A549 (cell line): Measurements from ENCODE around the gene CHMP3. TPM values are rescaled to one million over a fixed set of nuclear protein-coding genes. Genes with fewer than 3 reads are reported as not detected.

Experiments
- ATAC-seq, 2 experiments: fragments of 200-7000 bp in 1 of 2; fragments of >200 bp in 1 of 2; cut with Nextera tagmentation in 1 of 2; cut with Tn5 transposase in 1 of 2; 3 replicates each; pipeline versions ENCODE4 v1.8.0 to v1.9.1; 2018 to 2020; ENCODE audit warnings: mild to moderate bottlenecking in 1 of 2, moderate library complexity in 1 of 2
- CTCF ChIA-PET: fragments of 300-600 bp; sonication (Branson Sonifier 250); formaldehyde crosslinking; extraction: SDS; loops from one replicate; lab custom pipeline; 2021; ENCODE audit warnings: antibody characterized with exemption, inconsistent platforms; lab: Yijun Ruan, JAX
- POLR2A ChIA-PET: fragments of 350-600 bp; formaldehyde crosslinking; extraction: SDS; loops from one replicate; lab custom pipeline; 2021; ENCODE audit warnings: antibody characterized with exemption, inconsistent platforms; lab: Yijun Ruan, JAX
- DNase-seq, 2 experiments: peaks; one replicate each; pipeline versions ENCODE4 v3.0.0 to v3.0.0-alpha.2; 2011 to 2016; ENCODE audit warnings: low read depth in 1 of 2, low spot score in 1 of 2
- FAIRE-seq: peaks from 2 replicates; lab custom pipeline; 2011; peaks lifted over from hg19 to GRCh38; lab: Jason Lieb, UNC
- H3K27ac ChIP-seq, 2 experiments: fragments of >200 bp; sonication (Bioruptor Twin); formaldehyde crosslinking; 3 replicates each; pipeline ENCODE4 v1.5.1; 2016 to 2017
- H3K4me1 ChIP-seq: fragments of >200 bp; sonication (Bioruptor Twin); formaldehyde crosslinking; 3 replicates; pipeline ENCODE4 v1.6.1; 2016
- H3K4me2 ChIP-seq: fragments of >200 bp; sonication (Bioruptor Twin); formaldehyde crosslinking; 3 replicates; pipeline ENCODE4 v1.6.1; 2016
- H3K4me3 ChIP-seq: fragments of >200 bp; sonication (Bioruptor Twin); formaldehyde crosslinking; 3 replicates; pipeline ENCODE4 v1.5.1; 2016
- H3K9me3 ChIP-seq: fragments of >200 bp; sonication (Bioruptor Twin); formaldehyde crosslinking; 3 replicates; pipeline ENCODE4 v1.6.1; 2016
- CBX2 ChIP-seq: fragments of 200-600 bp; sonication (generic); IDR thresholded peaks from 2 replicates; pipeline ENCODE4 v1.6.1; 2016; ENCODE audit warnings: low read depth, mild to moderate bottlenecking, borderline replicate concordance
- CBX8 ChIP-seq: fragments of 200-600 bp; sonication (generic); IDR thresholded peaks from 2 replicates; pipeline ENCODE4 v1.6.1; 2016
- CEBPB ChIP-seq, 2 experiments: fragments of >200 bp in 1 of 2; sonication (Bioruptor Twin) in 1 of 2; formaldehyde crosslinking in 1 of 2; IDR thresholded peaks; 2 replicates each; pipeline ENCODE4 v1.6.1; 2012 to 2016
- EHF ChIP-seq: fragments of 250-450 bp; sonication (Bioruptor Pico); IDR thresholded peaks from 2 replicates; pipeline ENCODE4 v1.5.0; 2020; ENCODE audit warnings: mild to moderate bottlenecking
- FOSB ChIP-seq: fragments of 250-450 bp; sonication (Bioruptor Pico); IDR thresholded peaks from 2 replicates; pipeline ENCODE4 v1.5.0; 2020; ENCODE audit warnings: mild to moderate bottlenecking, moderate library complexity
- FOXS1 ChIP-seq: fragments of 250-450 bp; sonication (Bioruptor Pico); IDR thresholded peaks from 2 replicates; pipeline ENCODE4 v1.5.0; 2020; ENCODE audit warnings: mild to moderate bottlenecking, moderate library complexity
- GATA3 ChIP-seq: IDR thresholded peaks from 2 replicates; pipeline ENCODE4 v1.6.1; 2012; ENCODE audit warnings: borderline replicate concordance
- HDAC2 ChIP-seq: fragments of 200-600 bp; sonication (generic); IDR thresholded peaks from 2 replicates; pipeline ENCODE4 v1.6.1; 2016
- HOXA7 ChIP-seq: fragments of 250-450 bp; sonication (Bioruptor Pico); IDR thresholded peaks from 2 replicates; pipeline ENCODE4 v1.5.0; 2020; ENCODE audit warnings: mild to moderate bottlenecking, moderate library complexity
- HOXB5 ChIP-seq: fragments of 250-450 bp; sonication (Bioruptor Pico); IDR thresholded peaks from 2 replicates; pipeline ENCODE4 v1.5.0; 2020; ENCODE audit warnings: mild to moderate bottlenecking, moderate library complexity
- KDM1A ChIP-seq: fragments of 200-600 bp; sonication (generic); IDR thresholded peaks from 2 replicates; pipeline ENCODE4 v1.6.1; 2016; ENCODE audit warnings: low read depth, mild to moderate bottlenecking
- KDM5A ChIP-seq: fragments of 200-600 bp; sonication (generic); IDR thresholded peaks from 2 replicates; pipeline ENCODE4 v1.6.1; 2016; ENCODE audit warnings: antibody characterized with exemption, mild to moderate bottlenecking
- MAZ ChIP-seq: fragments of 150-350 bp; IDR thresholded peaks from 2 replicates; pipeline ENCODE4 v1.6.1; 2014; ENCODE audit warnings: antibody characterized with exemption, low read depth, low read length, borderline replicate concordance
- NFE2L2 ChIP-seq: fragments of 150-350 bp; conservative IDR thresholded peaks from 2 replicates; pipeline ENCODE4 v1.6.1; 2014; ENCODE audit warnings: low read length
- RFX5 ChIP-seq: fragments of 450-650 bp; IDR thresholded peaks from 2 replicates; pipeline ENCODE4 v1.7.1; 2014; ENCODE audit warnings: antibody characterized with exemption, mild to moderate bottlenecking, moderate library complexity
- RNF2 ChIP-seq: fragments of 200-600 bp; sonication (generic); IDR thresholded peaks from 2 replicates; pipeline ENCODE4 v1.6.1; 2016; ENCODE audit warnings: low read depth, mild to moderate bottlenecking, antibody characterized with exemption, moderate library complexity, borderline replicate concordance
- SREBF2 ChIP-seq: fragments of 450-650 bp; IDR thresholded peaks from 2 replicates; pipeline ENCODE4 v1.6.1; 2014; ENCODE audit warnings: mild to moderate bottlenecking, moderate library complexity
- ZFP36 ChIP-seq: fragments of 450-650 bp; IDR thresholded peaks from 2 replicates; pipeline ENCODE4 v1.6.1; 2014; ENCODE audit warnings: borderline replicate concordance; ENCODE audit not compliant: partially characterized antibody
- ZSCAN20 ChIP-seq: fragments of 250-450 bp; sonication (Bioruptor Pico); IDR thresholded peaks from 2 replicates; pipeline ENCODE4 v1.8.0; 2022; ENCODE audit warnings: mild to moderate bottlenecking, moderate library complexity
- WGBS: methylation state at CpG from one replicate; pipeline ENCODE4 v1.1.6; 2017; ENCODE audit errors: missing lambda C conversion rate; 5-methylcytosine and 5-hydroxymethylcytosine counted together
- polyA plus RNA-seq, 4 experiments: library from polyadenylated mRNA; depleted of rRNA in 3 of 4; stranded (reverse); fragments of >200 nt; fragmentation: RNase III in 1 of 4; extraction: RNeasy Plus Mini Kit Qiagen cat#74134 plus additional on column Dnase treatment in 1 of 4; gene quantifications; 2 replicates in 3 of 4; 3 replicates in 1 of 4; pipeline ENCODE4 v1.2.3, GENCODE V29; 2011 to 2017
- TF ChIP-seq, protein P1 (sequence below): IDR thresholded peaks from 2 replicates; pipeline ENCODE4 v1.6.1; 2012
- TF ChIP-seq, protein P2 (sequence below): fragments of 200-600 bp; sonication (generic); IDR thresholded peaks from 2 replicates; pipeline ENCODE4 v1.6.1; 2016; ENCODE audit warnings: antibody characterized with exemption, mild to moderate bottlenecking, moderate library complexity
- TF ChIP-seq, protein P3 (sequence below): fragments of 250-450 bp; sonication (Bioruptor Pico); IDR thresholded peaks from 2 replicates; pipeline ENCODE4 v1.5.0; 2021; ENCODE audit warnings: mild to moderate bottlenecking, moderate library complexity, borderline replicate concordance
- TF ChIP-seq, protein P4 (sequence below): fragments of 150-350 bp; IDR thresholded peaks from 2 replicates; pipeline ENCODE4 v1.6.1; 2014; ENCODE audit warnings: low read depth, mild to moderate bottlenecking, low read length

The CHMP3 gene
- polyA plus RNA-seq, 2 of the 4 experiments (the other 2 are of a cell fraction), result 108 to 246 TPM

DNA sequence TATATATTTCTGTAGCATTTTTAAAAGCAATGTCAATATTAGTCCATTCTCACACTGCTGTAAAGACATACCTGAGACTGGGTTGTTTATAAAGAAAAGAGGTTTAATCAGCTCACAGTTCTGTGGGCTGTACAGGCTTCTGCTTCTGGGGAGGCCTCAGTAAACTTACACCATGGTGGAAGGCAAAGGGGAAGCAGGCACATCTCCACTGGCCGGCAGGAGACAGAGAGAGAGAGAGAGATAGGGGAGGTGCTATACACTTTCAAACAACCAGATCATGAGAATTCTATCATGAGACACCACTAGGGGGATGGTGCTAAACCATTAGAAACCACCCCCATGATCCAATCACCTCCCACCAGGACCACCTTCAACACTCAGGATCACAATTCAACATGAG lies 43.1 kb downstream of the CHMP3 start:
- Histone ChIP-seq H3K9me3 (peaks cover 9% of the 10 kb centered on the region; the same call in 2 of the 3 replicates), H3K4me2 (no peak overlapping the region), H3K4me3 (no peak overlapping the region), H3K4me1 (no peaks in the 10 kb centered on the region), H3K27ac (no peak overlapping the region)
- FAIRE-seq (no peak), ATAC-seq (no peak), DNase-seq (peak in 1 of 2 experiments; percentile 35)
- 94% methylated on average over 1 of the region's 1 CpG for WGBS
- TF ChIP-seq KDM5A (no peak), CBX2 (no peak), FOXS1 (CRISPR knock-in tag) (no peak), EHF (CRISPR knock-in tag) (no peak), CBX8 (no peak), SREBF2 (no peak), RFX5 (no peak), FOSB (CRISPR knock-in tag) (no peak), MAZ (no peak)
- TF ChIP-seq, protein P1, sequence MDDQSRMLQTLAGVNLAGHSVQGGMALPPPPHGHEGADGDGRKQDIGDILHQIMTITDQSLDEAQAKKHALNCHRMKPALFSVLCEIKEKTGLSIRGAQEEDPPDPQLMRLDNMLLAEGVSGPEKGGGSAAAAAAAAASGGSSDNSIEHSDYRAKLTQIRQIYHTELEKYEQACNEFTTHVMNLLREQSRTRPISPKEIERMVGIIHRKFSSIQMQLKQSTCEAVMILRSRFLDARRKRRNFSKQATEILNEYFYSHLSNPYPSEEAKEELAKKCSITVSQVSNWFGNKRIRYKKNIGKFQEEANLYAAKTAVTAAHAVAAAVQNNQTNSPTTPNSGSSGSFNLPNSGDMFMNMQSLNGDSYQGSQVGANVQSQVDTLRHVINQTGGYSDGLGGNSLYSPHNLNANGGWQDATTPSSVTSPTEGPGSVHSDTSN, result no peak
- ChIA-PET POLR2A (no interaction called here), CTCF (no interaction called here)

DNA sequence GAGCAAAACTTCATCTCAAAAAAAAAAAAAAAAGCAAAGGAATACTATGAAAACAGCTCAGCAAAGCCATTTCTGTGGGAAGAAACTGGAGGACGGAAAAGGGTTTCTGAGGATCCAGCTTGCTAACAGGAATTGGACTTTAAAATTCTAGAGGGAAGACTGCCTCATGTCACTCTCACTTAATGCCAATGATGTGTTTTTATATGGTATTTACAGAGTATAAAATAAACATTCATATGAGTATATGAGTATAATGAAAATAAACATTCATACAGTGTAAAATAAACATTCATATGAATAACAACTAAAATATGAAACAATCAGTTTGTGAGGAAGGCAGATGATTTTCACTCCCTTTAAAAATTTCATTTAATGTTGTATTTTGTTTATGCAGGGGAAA lies 43.9 kb downstream of the CHMP3 start:
- peaks cover 9% of the 10 kb centered on the region; the same call in 2 of the 3 replicates for H3K9me3 ChIP-seq
- H3K27ac ChIP-seq, result no peak overlapping the region
- ChIA-PET POLR2A (no interaction called here), CTCF (interaction anchor here (1.2 kb wide), 1 partner anchor 36 kb away, joined by 5 read pairs; no protein-coding TSS in a partner anchor)
- H3K4me3 ChIP-seq, result no peak overlapping the region
- no peaks in the 10 kb centered on the region for H3K4me1 ChIP-seq
- 96% methylated on average over 1 of the region's 1 CpG for WGBS
- H3K4me2 ChIP-seq, result no peak overlapping the region
- TF ChIP-seq GATA3 (no peak), NFE2L2 (no peak), RFX5 (no peak), FOSB (CRISPR knock-in tag) (no peak), KDM1A (no peak), FOXS1 (CRISPR knock-in tag) (no peak), CEBPB (IDR thresholded peaks at IDR 0.05) (no peak), ZSCAN20 (CRISPR knock-in tag) (no peak), HOXB5 (no peak), RNF2 (no peak), HOXA7 (CRISPR knock-in tag) (no peak), HDAC2 (no peak), KDM5A (no peak), ZFP36 (no peak)
- TF ChIP-seq, protein P1, result no peak
- TF ChIP-seq, protein P2, sequence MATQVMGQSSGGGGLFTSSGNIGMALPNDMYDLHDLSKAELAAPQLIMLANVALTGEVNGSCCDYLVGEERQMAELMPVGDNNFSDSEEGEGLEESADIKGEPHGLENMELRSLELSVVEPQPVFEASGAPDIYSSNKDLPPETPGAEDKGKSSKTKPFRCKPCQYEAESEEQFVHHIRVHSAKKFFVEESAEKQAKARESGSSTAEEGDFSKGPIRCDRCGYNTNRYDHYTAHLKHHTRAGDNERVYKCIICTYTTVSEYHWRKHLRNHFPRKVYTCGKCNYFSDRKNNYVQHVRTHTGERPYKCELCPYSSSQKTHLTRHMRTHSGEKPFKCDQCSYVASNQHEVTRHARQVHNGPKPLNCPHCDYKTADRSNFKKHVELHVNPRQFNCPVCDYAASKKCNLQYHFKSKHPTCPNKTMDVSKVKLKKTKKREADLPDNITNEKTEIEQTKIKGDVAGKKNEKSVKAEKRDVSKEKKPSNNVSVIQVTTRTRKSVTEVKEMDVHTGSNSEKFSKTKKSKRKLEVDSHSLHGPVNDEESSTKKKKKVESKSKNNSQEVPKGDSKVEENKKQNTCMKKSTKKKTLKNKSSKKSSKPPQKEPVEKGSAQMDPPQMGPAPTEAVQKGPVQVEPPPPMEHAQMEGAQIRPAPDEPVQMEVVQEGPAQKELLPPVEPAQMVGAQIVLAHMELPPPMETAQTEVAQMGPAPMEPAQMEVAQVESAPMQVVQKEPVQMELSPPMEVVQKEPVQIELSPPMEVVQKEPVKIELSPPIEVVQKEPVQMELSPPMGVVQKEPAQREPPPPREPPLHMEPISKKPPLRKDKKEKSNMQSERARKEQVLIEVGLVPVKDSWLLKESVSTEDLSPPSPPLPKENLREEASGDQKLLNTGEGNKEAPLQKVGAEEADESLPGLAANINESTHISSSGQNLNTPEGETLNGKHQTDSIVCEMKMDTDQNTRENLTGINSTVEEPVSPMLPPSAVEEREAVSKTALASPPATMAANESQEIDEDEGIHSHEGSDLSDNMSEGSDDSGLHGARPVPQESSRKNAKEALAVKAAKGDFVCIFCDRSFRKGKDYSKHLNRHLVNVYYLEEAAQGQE, result no peak
- TF ChIP-seq, protein P3, sequence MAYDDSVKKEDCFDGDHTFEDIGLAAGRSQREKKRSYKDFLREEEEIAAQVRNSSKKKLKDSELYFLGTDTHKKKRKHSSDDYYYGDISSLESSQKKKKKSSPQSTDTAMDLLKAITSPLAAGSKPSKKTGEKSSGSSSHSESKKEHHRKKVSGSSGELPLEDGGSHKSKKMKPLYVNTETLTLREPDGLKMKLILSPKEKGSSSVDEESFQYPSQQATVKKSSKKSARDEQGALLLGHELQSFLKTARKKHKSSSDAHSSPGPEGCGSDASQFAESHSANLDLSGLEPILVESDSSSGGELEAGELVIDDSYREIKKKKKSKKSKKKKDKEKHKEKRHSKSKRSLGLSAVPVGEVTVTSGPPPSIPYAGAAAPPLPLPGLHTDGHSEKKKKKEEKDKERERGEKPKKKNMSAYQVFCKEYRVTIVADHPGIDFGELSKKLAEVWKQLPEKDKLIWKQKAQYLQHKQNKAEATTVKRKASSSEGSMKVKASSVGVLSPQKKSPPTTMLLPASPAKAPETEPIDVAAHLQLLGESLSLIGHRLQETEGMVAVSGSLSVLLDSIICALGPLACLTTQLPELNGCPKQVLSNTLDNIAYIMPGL (CRISPR knock-in tag), result no peak
- TF ChIP-seq, protein P4, sequence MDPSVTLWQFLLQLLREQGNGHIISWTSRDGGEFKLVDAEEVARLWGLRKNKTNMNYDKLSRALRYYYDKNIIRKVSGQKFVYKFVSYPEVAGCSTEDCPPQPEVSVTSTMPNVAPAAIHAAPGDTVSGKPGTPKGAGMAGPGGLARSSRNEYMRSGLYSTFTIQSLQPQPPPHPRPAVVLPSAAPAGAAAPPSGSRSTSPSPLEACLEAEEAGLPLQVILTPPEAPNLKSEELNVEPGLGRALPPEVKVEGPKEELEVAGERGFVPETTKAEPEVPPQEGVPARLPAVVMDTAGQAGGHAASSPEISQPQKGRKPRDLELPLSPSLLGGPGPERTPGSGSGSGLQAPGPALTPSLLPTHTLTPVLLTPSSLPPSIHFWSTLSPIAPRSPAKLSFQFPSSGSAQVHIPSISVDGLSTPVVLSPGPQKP, result no peak
- DNase-seq, result no peak
- no peak for ATAC-seq
- peak; percentile 82 for FAIRE-seq
